HCT116 (cell line): ENCODE measurements around the gene HAPLN3. TPM values are rescaled to one million over a fixed set of nuclear protein-coding genes. Genes with fewer than 3 reads are reported as not detected.

Source experiments
- ATAC-seq: fragments of 200-7000 bp; cut with Tn5 transposase; 2 replicates; pipeline ENCODE4 v1.9.1; 2020; ENCODE audit warnings: mild to moderate bottlenecking, moderate library complexity
- BruUV-seq: library from RNA; stranded (reverse); fragments of 400-500 nt; replicated peaks from 2 replicates; lab custom pipeline; 2021; lab: Mats Ljungman, UMichigan
- CTCF ChIA-PET: fragments of 300-600 bp; sonication (Branson Sonifier 250); formaldehyde crosslinking; loops from one replicate; lab custom pipeline; 2021; ENCODE audit warnings: antibody characterized with exemption; lab: Charles Lee
- POLR2A ChIA-PET: fragments of 300-600, 350-600 bp; sonication (Branson Sonifier 250); formaldehyde crosslinking; loops from one replicate; lab custom pipeline; 2021; ENCODE audit warnings: antibody characterized with exemption; lab: Charles Lee
- RAD21 ChIA-PET, 2 experiments: fragments of 300-600 bp; sonication (Branson Sonifier 250); formaldehyde crosslinking; loops; one replicate each; lab custom pipeline; 2023; ENCODE audit warnings: low total read pairs in 2 of 2; ENCODE audit not compliant: uncharacterized antibody in 2 of 2, unreplicated experiment in 2 of 2, low non-redundant PET in 1 of 2; lab: Charles Lee
- DNase-seq: peaks from one replicate; pipeline ENCODE4 v3.0.0-alpha.2; 2010; ENCODE audit warnings: low read depth, low spot score
- H2AFZ ChIP-seq: fragments of 200-600 bp; shearing (Covaris generic), sonication (generic); 2 replicates; pipeline ENCODE4 v1.6.1; 2017; ENCODE audit warnings: low read depth, mixed run types, mixed read lengths, antibody characterized with exemption, low read length; ENCODE audit not compliant: poor library complexity, severe bottlenecking
- H3K27ac ChIP-seq: 2 replicates; pipeline ENCODE4 v1.5.1; 2012; ENCODE audit warnings: low read depth, low read length
- H3K27me3 ChIP-seq: fragments of 200-600 bp; sonication (generic); 2 replicates; pipeline ENCODE4 v1.6.1; 2016; ENCODE audit warnings: mixed run types, low read length, mixed read lengths; ENCODE audit not compliant: insufficient read depth
- H3K36me3 ChIP-seq, 2 experiments: fragments of 200-500 bp in 1 of 2; fragments of 200-600 bp in 1 of 2; sonication (Bioruptor generic) in 1 of 2; sonication (generic) in 1 of 2; 2 replicates each; pipeline versions ENCODE4 v1.5.1 to v1.6.1; 2014 to 2016; ENCODE audit warnings: low read length in 2 of 2, inconsistent platforms in 1 of 2, mixed read lengths in 1 of 2, mixed run types in 1 of 2; ENCODE audit not compliant: insufficient read depth in 2 of 2, control insufficient read depth in 1 of 2
- H3K4me1 ChIP-seq, 2 experiments: fragments of 200-600 bp in 1 of 2; sonication (generic) in 1 of 2; 2 replicates each; pipeline versions ENCODE4 v1.5.1 to v1.6.1; 2012 to 2017; ENCODE audit warnings: low read length in 2 of 2, inconsistent platforms in 1 of 2, mild to moderate bottlenecking in 1 of 2, mixed read lengths in 1 of 2, mixed run types in 1 of 2, moderate library complexity in 1 of 2; ENCODE audit not compliant: insufficient read depth in 2 of 2, control insufficient read depth in 1 of 2
- H3K4me2 ChIP-seq: fragments of 200-600 bp; sonication (generic); 2 replicates; pipeline ENCODE4 v1.6.1; 2017; ENCODE audit warnings: mixed run types, low read length, mixed read lengths
- H3K4me3 ChIP-seq, 2 experiments: fragments of 200-600 bp in 1 of 2; sonication (generic) in 1 of 2; replicated peaks in 1 of 2; 2 replicates each; pipeline ENCODE4 v1.5.1; 2011 to 2016; ENCODE audit warnings: low read length in 2 of 2, control low read depth in 1 of 2, low read depth in 1 of 2, mild to moderate bottlenecking in 1 of 2, mixed read lengths in 1 of 2, mixed run types in 1 of 2
- H3K79me2 ChIP-seq: fragments of 200-600 bp; sonication (generic); 2 replicates; pipeline ENCODE4 v1.6.1; 2017; ENCODE audit warnings: mild to moderate bottlenecking, mixed run types, low read length, moderate library complexity, mixed read lengths; ENCODE audit not compliant: insufficient read depth
- H3K9ac ChIP-seq: fragments of 200-600 bp; sonication (generic); 2 replicates; pipeline ENCODE4 v1.6.1; 2016; ENCODE audit warnings: low read length, mixed read lengths
- H3K9me2 ChIP-seq: fragments of 200-600 bp; sonication (generic), shearing (Covaris generic); 2 replicates; pipeline ENCODE4 v1.6.1; 2017; ENCODE audit warnings: mixed run types, mild to moderate bottlenecking, moderate library complexity; ENCODE audit not compliant: insufficient read depth
- H3K9me3 ChIP-seq, 2 experiments: fragments of 200-500 bp in 1 of 2; fragments of 200-600 bp in 1 of 2; sonication (Bioruptor generic) in 1 of 2; sonication (generic) in 1 of 2; 2 replicates each; pipeline ENCODE4 v1.6.1; 2014 to 2017; ENCODE audit warnings: low read length in 2 of 2, mixed read lengths in 2 of 2, inconsistent platforms in 1 of 2, low read depth in 1 of 2, mild to moderate bottlenecking in 1 of 2, mixed run types in 1 of 2, moderate library complexity in 1 of 2; ENCODE audit not compliant: control insufficient read depth in 1 of 2, insufficient read depth in 1 of 2
- H4K20me1 ChIP-seq: fragments of 200-600 bp; sonication (generic), shearing (Covaris generic); 2 replicates; pipeline ENCODE4 v1.6.1; 2017; ENCODE audit warnings: mixed run types, mild to moderate bottlenecking, moderate library complexity; ENCODE audit not compliant: insufficient read depth
- ATF3 ChIP-seq: IDR thresholded peaks from 2 replicates; pipeline ENCODE4 v1.6.1; 2012
- CBX3 ChIP-seq: IDR thresholded peaks from 2 replicates; pipeline ENCODE4 v1.6.1; 2012; ENCODE audit warnings: low read depth
- CTCF ChIP-seq, 3 experiments: fragments of 200-600 bp in 1 of 3; sonication (generic) in 1 of 3; IDR thresholded peaks in 2 of 3; conservative IDR thresholded peaks in 1 of 3; 2 replicates each; pipeline ENCODE4 v1.5.1; 2012 to 2017; ENCODE audit warnings: low read depth in 2 of 3, low read length in 2 of 3, antibody characterized with exemption in 1 of 3, borderline replicate concordance in 1 of 3, control low read depth in 1 of 3, mild to moderate bottlenecking in 1 of 3, mixed read lengths in 1 of 3, mixed run types in 1 of 3, moderate library complexity in 1 of 3; ENCODE audit not compliant: insufficient read depth in 1 of 3
- EGR1 ChIP-seq: IDR thresholded peaks from 2 replicates; pipeline ENCODE4 v1.6.1; 2012; ENCODE audit warnings: low read depth
- EZH2 ChIP-seq: fragments of 200-600 bp; sonication (generic); IDR thresholded peaks from 2 replicates; pipeline ENCODE4 v1.6.1; 2017; ENCODE audit warnings: antibody characterized with exemption, mixed run types
- FOSL1 ChIP-seq: IDR thresholded peaks from 2 replicates; pipeline ENCODE4 v1.6.1; 2012; ENCODE audit warnings: low read depth
- JUND ChIP-seq: IDR thresholded peaks from 2 replicates; pipeline ENCODE4 v1.6.1; 2012
- POLR2A ChIP-seq: IDR thresholded peaks from 2 replicates; pipeline ENCODE4 v1.7.0; 2011; ENCODE audit warnings: borderline replicate concordance; ENCODE audit not compliant: insufficient read depth, insufficient read length; ENCODE audit errors: extremely low read depth
- POLR2AphosphoS5 ChIP-seq: IDR thresholded peaks from 2 replicates; pipeline ENCODE4 v1.6.1; 2011; ENCODE audit warnings: mild to moderate bottlenecking, low read depth, low read length, moderate library complexity
- RAD21 ChIP-seq: IDR thresholded peaks from 2 replicates; pipeline ENCODE4 v1.6.1; 2012; ENCODE audit warnings: low read depth, mild to moderate bottlenecking
- SP1 ChIP-seq: IDR thresholded peaks from 2 replicates; pipeline ENCODE4 v1.6.1; 2012; ENCODE audit warnings: low read depth
- SRF ChIP-seq: IDR thresholded peaks from 2 replicates; pipeline ENCODE4 v1.6.1; 2012; ENCODE audit warnings: low read depth
- TCF7L2 ChIP-seq: IDR thresholded peaks from 2 replicates; pipeline ENCODE4 v1.7.0; 2011; ENCODE audit warnings: borderline replicate concordance, inconsistent platforms; ENCODE audit not compliant: insufficient read depth, insufficient read length; ENCODE audit errors: extremely low read depth
- YY1 ChIP-seq: IDR thresholded peaks from 2 replicates; pipeline ENCODE4 v1.6.1; 2011; ENCODE audit warnings: low read length, low read depth, moderate library complexity, mild to moderate bottlenecking; ENCODE audit not compliant: insufficient replicate concordance; ENCODE audit errors: extremely low read depth
- ZBTB33 ChIP-seq: IDR thresholded peaks from 2 replicates; pipeline ENCODE4 v1.6.1; 2011; ENCODE audit warnings: mild to moderate bottlenecking, low read length, moderate library complexity; ENCODE audit not compliant: insufficient replicate concordance; ENCODE audit errors: extremely low read depth
- ZFX ChIP-seq: fragments of 450-650 bp; IDR thresholded peaks from 2 replicates; pipeline ENCODE4 v1.6.1; 2017
- ZNF274 ChIP-seq: fragments of 200-500 bp; sonication (Bioruptor generic); IDR thresholded peaks from 2 replicates; pipeline ENCODE4 v1.6.1; 2014; ENCODE audit warnings: mild to moderate bottlenecking, low read depth, low read length, inconsistent platforms
- intact Hi-C: fragments of 100-400 bp; cut with micrococcal nuclease; formaldehyde crosslinking; loops from 2 replicates; pipeline ENCODE4 v1.10.0; 2022
- total RNA-seq: library from RNA; stranded (reverse); gene quantifications from one replicate; pipeline ENCODE4 v1.2.1, GENCODE V29; 2021; ENCODE audit not compliant: unreplicated experiment
- TF ChIP-seq, protein P1 (sequence below): IDR thresholded peaks from 2 replicates; pipeline ENCODE4 v1.6.1; 2012

HAPLN3 gene
- total RNA-seq, 1 experiment from 2014 or later = 10.9 TPM

- H2AFZ ChIP-seq = no peak overlapping the region
- no peaks in the 10 kb centered on the region for H4K20me1 ChIP-seq
- no peaks in the 10 kb centered on the region for H3K9me3 ChIP-seq
- H3K27me3 ChIP-seq = no peaks in the 10 kb centered on the region
- ChIA-PET RAD21 (interaction anchor here in 1 of 2 experiments (0.6 kb wide), 1 partner anchor 242 kb away, joined by 4 read pairs; no protein-coding TSS in a partner anchor), POLR2A (interaction anchor here (1.0 kb wide), 1 partner anchor 11 kb away, joined by 3 read pairs; no protein-coding TSS in a partner anchor), CTCF (no interaction called here)
- no peak for TF ChIP-seq POLR2AphosphoS5
- TF ChIP-seq, protein P1, sequence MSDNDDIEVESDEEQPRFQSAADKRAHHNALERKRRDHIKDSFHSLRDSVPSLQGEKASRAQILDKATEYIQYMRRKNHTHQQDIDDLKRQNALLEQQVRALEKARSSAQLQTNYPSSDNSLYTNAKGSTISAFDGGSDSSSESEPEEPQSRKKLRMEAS = no peak
- no peak; the same call in 1 of the 2 replicates for TF ChIP-seq SP1
- TF ChIP-seq RAD21 = no peak
- no peak for TF ChIP-seq CBX3
- TF ChIP-seq ZNF274 = no peak
- TF ChIP-seq FOSL1 = no peak
- no peak for TF ChIP-seq TCF7L2
- TF ChIP-seq EZH2 = no peak
- no peak for TF ChIP-seq ATF3
- no peak for TF ChIP-seq ZFX
- TF ChIP-seq ZBTB33 = no peak
- TF ChIP-seq YY1 = no peak
- no peak for TF ChIP-seq POLR2A
- no peak for TF ChIP-seq JUND
- no peak for TF ChIP-seq EGR1
- TF ChIP-seq CTCF (IDR thresholded peaks at IDR 0.05 in 2 of 3, conservative IDR thresholded peaks at IDR 0.05 in 1 of 3; ENCODE audit: borderline replicate concordance in 1 of 3, insufficient read depth in 1 of 3, low read depth in 2 of 3, low read length in 2 of 3) = no peak
- no peak for TF ChIP-seq SRF
- H3K4me2 ChIP-seq = peak overlapping the region; percentile 51
- H3K79me2 ChIP-seq = no peaks in the 10 kb centered on the region
- H3K36me3 ChIP-seq = 0 out of 4 replicates have a peak, but pooled peaks cover 0 to 2% of the 10 kb centered on the region in 2 experiments
- peak overlapping the region; percentile 2; the same call in 1 of the 2 replicates for H3K27ac ChIP-seq
- 0 out of 2 replicates have a peak overlapping the region, but pooled peaks have one; percentile 20 for H3K9ac ChIP-seq
- peaks cover 18 to 43% of the 10 kb centered on the region in 2 experiments for H3K4me1 ChIP-seq
- ATAC-seq (no peak), DNase-seq (no peak)
- H3K9me2 ChIP-seq = no peaks in the 10 kb centered on the region
- no peak overlapping the region for H3K4me3 ChIP-seq
- no TSS peak for BruUV-seq
- intact Hi-C loops = no loop called here
Observed at GRCh38 chr15:88900982-88901418, 5.7 kb upstream of the HAPLN3 start.
